RWPE1 (cell line): ENCODE results near the gene KRTAP9-8.
"Not testable (repeated sequence)": the region's sequence is repeated elsewhere in the genome, so short reads cannot be mapped to it uniquely, and the experiment has no call there.

ENCODE experiments used
- CTCF ChIA-PET: fragments of 350-600 bp; sonication (Branson Sonifier 250); formaldehyde crosslinking; extraction: SDS; loops from one replicate; lab custom pipeline; 2021; lab: Yijun Ruan, JAX
- POLR2A ChIA-PET: fragments of 400-600 bp; formaldehyde crosslinking; extraction: SDS; loops from one replicate; lab custom pipeline; 2020; ENCODE audit warnings: antibody characterized with exemption; ENCODE audit not compliant: low non-redundant PET; lab: Yijun Ruan, JAX
- DNase-seq: peaks from one replicate; pipeline ENCODE4 v3.0.0; 2012; ENCODE audit warnings: low spot score
- H3K27ac ChIP-seq: fragments of 450-650 bp; 2 replicates; pipeline ENCODE4 v1.5.1; 2017
- TF ChIP-seq, protein P1 (sequence below): fragments of 450-650 bp; conservative IDR thresholded peaks from 2 replicates; pipeline ENCODE4 v1.5.1; 2017; ENCODE audit warnings: low read depth, mild to moderate bottlenecking

KRTAP9-8 gene, protein sequence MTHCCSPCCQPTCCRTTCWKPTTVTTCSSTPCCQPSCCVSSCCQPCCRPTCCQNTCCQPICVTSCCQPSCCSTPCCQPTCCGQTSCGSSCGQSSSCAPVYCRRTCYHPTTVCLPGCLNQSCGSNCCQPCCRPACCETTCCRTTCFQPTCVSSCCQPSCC

DNA sequence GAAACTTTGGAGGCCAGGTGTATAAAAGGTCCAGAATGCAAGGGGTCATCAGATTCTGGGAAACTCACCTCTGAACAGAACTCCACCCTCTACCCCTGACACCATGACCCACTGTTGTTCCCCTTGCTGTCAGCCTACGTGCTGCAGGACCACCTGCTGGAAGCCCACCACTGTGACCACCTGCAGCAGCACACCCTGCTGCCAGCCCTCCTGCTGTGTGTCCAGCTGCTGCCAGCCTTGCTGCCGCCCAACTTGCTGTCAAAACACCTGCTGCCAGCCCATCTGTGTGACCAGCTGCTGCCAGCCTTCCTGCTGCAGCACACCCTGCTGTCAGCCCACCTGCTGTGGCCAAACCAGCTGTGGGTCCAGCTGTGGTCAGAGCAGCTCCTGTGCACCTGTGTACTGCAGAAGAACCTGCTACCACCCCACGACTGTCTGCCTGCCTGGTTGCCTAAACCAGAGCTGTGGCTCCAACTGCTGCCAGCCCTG lies at the start of gene KRTAP9-8:
Gene KRTAP9-8, plus strand, starts transcription at position 51 of the 489 bp plus-strand sequence. Its CDS starts 53 bp downstream, at position 104.
- DNase-seq, H3K27ac ChIP-seq, CTCF ChIA-PET, POLR2A ChIA-PET: not testable (repeated sequence)

DNA sequence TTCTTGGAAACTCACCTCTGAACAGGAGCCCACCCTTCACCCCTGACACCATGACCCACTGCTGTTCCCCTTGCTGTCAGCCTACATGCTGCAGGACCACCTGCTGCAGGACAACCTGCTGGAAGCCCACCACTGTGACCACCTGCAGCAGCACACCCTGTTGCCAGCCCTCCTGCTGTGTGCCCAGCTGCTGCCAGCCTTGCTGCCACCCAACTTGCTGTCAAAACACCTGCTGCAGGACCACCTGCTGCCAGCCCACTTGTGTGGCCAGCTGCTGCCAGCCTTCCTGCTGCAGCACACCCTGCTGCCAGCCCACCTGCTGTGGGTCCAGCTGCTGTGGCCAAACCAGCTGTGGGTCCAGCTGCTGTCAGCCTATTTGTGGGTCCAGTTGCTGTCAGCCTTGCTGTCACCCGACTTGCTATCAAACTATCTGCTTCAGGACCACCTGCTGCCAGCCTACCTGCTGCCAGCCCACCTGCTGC lies 47.9 kb upstream of the KRTAP9-8 start, which contains the start of gene KRTAP9-1:
Gene KRTAP9-1, plus strand, starts transcription at position 51 of the 482 bp plus-strand sequence. Its CDS starts 0 bp downstream, at position 51.
- POLR2A ChIA-PET, H3K27ac ChIP-seq, DNase-seq: not testable (repeated sequence)
- CTCF ChIA-PET = interaction anchor here (0.7 kb wide), 1 partner anchor 306 kb away, joined by 5 read pairs; no protein-coding TSS in a partner anchor

DNA sequence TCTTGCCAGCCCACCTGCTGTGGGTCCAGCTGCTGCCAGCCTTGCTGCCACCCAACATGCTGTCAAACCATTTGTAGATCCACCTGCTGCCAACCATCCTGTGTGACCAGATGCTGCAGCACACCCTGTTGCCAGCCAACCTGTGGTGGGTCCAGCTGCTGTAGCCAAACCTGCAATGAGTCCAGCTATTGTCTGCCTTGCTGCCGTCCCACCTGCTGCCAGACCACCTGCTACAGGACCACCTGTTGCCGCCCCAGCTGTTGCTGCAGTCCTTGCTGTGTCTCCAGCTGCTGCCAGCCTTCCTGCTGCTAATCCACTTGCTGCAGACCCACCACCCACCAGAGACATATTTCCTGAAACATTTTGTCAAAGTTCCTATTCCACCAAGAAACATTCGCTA lies 47.5 kb upstream of the KRTAP9-8 start:
- TF ChIP-seq, protein P1, sequence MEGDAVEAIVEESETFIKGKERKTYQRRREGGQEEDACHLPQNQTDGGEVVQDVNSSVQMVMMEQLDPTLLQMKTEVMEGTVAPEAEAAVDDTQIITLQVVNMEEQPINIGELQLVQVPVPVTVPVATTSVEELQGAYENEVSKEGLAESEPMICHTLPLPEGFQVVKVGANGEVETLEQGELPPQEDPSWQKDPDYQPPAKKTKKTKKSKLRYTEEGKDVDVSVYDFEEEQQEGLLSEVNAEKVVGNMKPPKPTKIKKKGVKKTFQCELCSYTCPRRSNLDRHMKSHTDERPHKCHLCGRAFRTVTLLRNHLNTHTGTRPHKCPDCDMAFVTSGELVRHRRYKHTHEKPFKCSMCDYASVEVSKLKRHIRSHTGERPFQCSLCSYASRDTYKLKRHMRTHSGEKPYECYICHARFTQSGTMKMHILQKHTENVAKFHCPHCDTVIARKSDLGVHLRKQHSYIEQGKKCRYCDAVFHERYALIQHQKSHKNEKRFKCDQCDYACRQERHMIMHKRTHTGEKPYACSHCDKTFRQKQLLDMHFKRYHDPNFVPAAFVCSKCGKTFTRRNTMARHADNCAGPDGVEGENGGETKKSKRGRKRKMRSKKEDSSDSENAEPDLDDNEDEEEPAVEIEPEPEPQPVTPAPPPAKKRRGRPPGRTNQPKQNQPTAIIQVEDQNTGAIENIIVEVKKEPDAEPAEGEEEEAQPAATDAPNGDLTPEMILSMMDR = no peak
- CTCF ChIA-PET = interaction anchor here (0.7 kb wide), 1 partner anchor 305 kb away, joined by 5 read pairs; no protein-coding TSS in a partner anchor
- POLR2A ChIA-PET = no interaction called here
- H3K27ac ChIP-seq = no peak overlapping the region
- no peak for DNase-seq

DNA sequence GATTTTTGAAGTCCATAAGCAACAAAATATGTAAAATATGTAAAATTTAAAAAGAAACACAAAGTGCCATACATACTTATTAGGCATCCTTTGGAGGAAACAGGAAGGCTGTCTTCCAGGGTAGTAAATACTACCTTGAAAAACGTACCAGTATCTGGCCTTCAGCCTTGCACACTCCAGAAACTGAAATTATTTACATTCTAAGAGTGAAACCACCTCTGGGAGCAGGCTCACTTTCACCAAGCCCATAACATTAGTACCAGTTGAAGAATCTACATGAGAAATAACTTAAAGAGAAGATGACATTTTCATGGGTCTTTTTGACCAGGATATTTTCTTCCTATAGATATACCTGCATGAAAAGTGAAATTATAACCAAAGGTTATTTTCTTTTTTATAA lies 41.7 kb upstream of the KRTAP9-8 start:
- TF ChIP-seq, protein P1 = no peak
- DNase-seq = no peak
- H3K27ac ChIP-seq = no peak overlapping the region
- POLR2A ChIA-PET = no interaction called here
- CTCF ChIA-PET = no interaction called here

DNA sequence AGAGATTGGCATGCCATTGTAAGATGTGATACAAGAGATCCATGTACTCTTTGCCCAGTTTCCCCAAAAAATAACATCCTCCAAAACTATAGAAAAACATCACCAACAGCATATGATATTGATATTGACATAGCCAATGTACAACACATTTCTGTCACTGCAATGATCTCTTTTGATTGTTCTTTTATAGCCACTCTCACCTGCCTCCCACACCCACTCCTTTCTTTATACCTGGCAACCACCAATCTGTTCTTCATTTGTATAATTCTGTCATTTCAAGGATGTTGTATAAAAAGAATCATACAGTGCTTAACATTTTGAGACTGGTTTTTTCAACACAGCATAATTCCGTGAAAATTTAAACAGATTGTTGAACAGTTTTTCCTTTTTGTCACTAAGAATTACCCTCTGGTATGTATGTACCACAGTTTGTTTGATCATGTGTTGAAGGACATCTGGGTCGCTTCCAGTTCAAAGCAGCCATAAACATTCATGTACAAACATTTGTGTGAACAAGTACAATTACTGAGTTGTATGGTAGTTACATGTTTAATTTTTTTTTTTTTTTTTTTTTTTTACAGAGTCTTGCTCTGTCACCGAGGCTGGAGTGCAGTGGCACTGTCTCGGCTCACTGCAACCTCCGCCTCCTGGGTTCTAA lies 38.2 kb upstream of the KRTAP9-8 start:
- no peak overlapping the region for H3K27ac ChIP-seq
- CTCF ChIA-PET = no interaction called here
- TF ChIP-seq, protein P1 = no peak
- DNase-seq = no peak
- POLR2A ChIA-PET = no interaction called here

DNA sequence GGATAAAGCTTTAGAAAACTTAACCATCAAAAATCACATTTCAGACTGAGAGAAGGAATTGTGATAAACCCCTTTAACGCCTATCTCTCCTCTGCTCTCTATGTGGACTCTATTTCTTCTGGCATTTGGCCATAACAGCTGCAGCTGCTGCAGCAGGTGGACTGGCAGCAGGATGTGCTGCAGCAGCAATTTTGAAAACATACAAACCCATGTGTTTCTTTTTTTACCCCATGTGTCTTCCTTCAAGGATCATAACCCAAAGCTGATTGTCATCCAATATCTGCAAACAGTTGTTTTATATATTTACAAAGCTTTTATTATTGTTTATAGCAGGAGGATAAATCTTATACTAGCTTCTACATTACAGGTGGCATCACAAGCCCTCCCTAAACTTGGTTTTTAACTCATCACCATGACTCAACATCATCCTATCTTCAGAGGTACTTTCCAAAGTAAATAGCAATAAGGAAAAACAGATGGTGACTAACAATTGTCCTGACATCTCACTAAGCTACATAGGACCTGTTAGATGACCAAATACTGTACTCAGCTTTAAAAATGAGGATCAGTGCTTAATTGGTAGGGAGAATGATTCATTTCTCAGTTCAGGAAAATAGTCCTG lies 25.8 kb upstream of the KRTAP9-8 start:
- CTCF ChIA-PET = interaction anchor here (0.6 to 0.7 kb wide), 2 partner anchors 156 to 341 kb away, joined by 3 to 7 read pairs; no protein-coding TSS in a partner anchor
- peak; percentile 7 for DNase-seq
- POLR2A ChIA-PET = no interaction called here
- no peak overlapping the region for H3K27ac ChIP-seq
- TF ChIP-seq, protein P1 = no peak

DNA sequence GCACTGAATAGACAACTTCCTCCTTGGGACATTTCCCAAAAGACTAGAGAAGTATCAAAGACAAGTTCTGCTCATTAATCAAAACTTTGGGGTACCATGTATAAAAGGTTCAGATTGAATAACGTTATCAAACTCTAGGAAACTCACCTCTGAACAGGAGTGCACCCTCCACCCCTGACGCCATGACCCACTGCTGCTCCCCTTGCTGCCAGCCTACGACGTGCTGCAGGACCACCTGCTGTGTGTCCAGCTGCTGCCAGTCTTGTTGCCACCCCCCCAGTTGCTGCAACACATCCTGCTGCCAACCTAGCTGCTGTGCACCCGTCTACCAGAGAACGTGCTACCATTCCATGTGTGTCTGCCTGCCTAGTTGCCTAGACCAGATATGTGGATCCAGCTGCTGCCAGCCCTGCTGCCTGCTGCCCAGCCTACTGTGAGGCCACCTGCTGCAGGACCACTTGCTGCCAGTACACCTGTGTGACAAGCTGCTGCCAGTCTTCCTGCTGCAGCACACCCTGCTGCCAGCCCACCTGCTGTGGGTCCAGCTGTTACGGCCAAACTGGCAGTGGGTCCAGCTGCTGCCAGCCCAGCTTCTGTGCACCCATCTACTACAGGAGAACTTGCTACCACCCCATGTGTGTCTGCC lies 25.2 kb upstream of the KRTAP9-8 start:
- POLR2A ChIA-PET = no interaction called here
- DNase-seq = no peak
- H3K27ac ChIP-seq = no peak overlapping the region
- TF ChIP-seq, protein P1 = no peak
- CTCF ChIA-PET = no interaction called here
